ENCODE results near the gene RPL41.

DNA sequence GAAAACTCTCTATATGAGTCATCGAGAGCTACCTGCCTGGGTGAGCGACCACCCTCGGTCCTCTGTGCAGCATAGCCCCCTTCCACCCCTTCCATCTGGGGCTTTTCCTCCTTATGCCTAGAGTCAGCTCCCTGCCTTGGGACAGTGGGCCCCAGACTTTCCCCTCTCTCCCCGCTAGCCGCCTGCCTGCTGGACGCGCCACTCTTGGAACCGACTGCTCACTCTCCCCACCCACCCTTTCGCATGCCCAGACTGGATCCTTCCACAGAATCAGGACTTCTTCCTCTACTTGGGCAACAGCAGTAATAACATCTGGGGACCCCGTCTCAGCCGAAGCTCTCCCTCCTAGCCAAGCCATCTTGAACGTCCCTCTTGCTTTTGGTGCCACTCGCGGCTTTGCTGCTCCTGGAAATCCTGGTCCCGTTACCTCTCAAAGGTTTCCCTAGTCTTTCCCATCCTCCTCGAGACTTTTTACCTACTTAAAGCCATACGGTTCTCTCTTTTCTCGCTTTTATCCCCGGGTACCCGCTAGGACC, 12.3 kb downstream of the RPL41 start:
- TF ChIP-seq, protein P1, sequence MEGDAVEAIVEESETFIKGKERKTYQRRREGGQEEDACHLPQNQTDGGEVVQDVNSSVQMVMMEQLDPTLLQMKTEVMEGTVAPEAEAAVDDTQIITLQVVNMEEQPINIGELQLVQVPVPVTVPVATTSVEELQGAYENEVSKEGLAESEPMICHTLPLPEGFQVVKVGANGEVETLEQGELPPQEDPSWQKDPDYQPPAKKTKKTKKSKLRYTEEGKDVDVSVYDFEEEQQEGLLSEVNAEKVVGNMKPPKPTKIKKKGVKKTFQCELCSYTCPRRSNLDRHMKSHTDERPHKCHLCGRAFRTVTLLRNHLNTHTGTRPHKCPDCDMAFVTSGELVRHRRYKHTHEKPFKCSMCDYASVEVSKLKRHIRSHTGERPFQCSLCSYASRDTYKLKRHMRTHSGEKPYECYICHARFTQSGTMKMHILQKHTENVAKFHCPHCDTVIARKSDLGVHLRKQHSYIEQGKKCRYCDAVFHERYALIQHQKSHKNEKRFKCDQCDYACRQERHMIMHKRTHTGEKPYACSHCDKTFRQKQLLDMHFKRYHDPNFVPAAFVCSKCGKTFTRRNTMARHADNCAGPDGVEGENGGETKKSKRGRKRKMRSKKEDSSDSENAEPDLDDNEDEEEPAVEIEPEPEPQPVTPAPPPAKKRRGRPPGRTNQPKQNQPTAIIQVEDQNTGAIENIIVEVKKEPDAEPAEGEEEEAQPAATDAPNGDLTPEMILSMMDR (conservative IDR thresholded peaks at IDR 0.05; ENCODE audit: low read depth, low read length), result no peak
- no peak for TF ChIP-seq EZH2 (IDR thresholded peaks at IDR 0.05; ENCODE audit: low read length, unreplicated experiment)
- no peak for TF ChIP-seq EZH2phosphoT487 (IDR thresholded peaks at IDR 0.05; ENCODE audit: borderline replicate concordance, low read length)
